Iris pigment epithelial cell (primary cell): ENCODE data around the gene LZTS2.
A peak's percentile ranks its signal among the peaks of the same experiment; 100 is the strongest.

ENCODE experiments used
- DNase-seq: peaks from one replicate; pipeline ENCODE4 v3.0.0-alpha.2; 2011; ENCODE audit warnings: low read depth

The LZTS2 gene

GRCh38 chr10:100998183-100998990, 1.2 kb upstream of the LZTS2 start:
- DNase-seq, result peak; percentile 76

- DNase-seq, result peak; percentile 60
Observed at GRCh38 chr10:100998991-100999741, 442 bp upstream of the LZTS2 start.

GRCh38 chr10:101000127-101000914, 713 bp downstream of the LZTS2 start:
- DNase-seq, result peak; percentile 37

DNA sequence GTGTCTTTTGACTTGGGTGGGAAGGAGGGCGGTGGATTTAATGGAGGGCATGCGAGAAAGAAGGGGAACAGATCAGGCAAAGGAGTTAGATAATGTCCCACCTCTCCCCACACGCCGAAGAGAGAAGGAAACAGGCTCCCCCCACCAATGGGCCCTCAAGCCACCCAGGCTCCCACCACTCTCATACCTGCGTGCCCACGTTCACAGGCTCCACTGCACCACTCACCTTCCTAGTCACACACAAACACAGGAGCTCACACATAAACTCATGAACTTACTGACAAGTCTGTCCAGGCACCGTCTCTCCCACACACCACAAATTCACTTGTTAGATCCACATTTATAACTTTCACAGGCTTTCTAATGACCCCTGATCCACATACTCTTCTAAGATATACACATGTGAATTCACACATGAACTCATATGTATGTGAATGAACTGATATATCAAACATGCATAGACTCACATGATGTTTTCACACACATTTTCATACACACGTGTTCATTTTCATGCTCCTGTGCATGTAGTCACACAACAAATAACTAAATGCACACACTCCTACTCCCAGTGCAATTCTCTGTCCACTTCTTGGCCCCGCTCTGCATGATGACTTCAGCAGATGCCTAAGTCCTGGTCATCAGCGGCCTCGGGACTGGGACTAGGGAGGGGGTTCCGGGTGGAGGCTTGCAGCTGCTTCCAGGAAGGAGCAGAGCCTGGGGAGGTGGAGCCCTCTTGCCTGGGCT, 1.5 kb downstream of the LZTS2 start:
- peak; percentile 95 for DNase-seq

- no peak for DNase-seq
Observed at GRCh38 chr10:101001659-101002035, 2.0 kb downstream of the LZTS2 start.

DNA sequence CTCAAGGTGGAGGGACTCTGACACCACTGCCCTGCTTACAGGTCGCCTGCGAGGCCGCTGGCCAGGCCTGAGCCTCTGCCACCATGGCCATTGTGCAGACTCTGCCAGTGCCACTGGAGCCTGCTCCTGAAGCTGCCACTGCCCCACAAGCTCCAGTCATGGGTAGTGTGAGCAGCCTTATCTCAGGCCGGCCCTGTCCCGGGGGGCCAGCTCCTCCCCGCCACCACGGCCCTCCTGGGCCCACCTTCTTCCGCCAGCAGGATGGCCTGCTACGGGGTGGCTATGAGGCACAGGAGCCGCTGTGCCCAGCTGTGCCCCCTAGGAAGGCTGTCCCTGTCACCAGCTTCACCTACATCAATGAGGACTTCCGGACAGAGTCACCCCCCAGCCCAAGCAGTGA, 2.8 kb downstream of the LZTS2 start:
- DNase-seq, result no peak

GRCh38 chr10:101003639-101004206, 4.1 kb downstream of the LZTS2 start:
- no peak for DNase-seq

DNA sequence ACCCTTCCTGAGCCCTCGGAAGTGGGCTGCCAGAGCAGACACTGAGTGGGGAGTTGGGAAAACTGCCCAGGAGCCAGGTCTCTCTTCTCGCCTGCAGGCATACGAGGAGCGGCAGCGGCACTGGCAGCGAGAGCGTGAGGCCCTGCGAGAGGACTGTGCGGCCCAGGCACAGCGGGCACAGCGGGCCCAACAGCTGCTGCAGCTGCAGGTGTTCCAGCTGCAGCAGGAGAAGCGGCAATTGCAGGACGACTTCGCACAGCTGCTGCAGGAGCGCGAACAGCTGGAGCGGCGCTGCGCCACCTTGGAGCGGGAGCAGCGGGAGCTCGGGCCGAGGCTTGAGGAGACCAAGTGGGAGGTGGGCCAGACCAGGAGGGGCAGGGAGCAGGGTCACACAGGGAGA, 5.8 kb downstream of the LZTS2 start:
- no peak for DNase-seq

GRCh38 chr10:101005869-101006567, 6.4 kb downstream of the LZTS2 start:
- no peak for DNase-seq

- no peak for DNase-seq
Observed at GRCh38 chr10:101006593-101007098, 7.0 kb downstream of the LZTS2 start.

GRCh38 chr10:101007099-101007711, 7.6 kb downstream of the LZTS2 start:
- peak; percentile 18 for DNase-seq

- no peak for DNase-seq
Observed at GRCh38 chr10:101007915-101008822, 8.6 kb downstream of the LZTS2 start.

GRCh38 chr10:101008823-101009423, 9.3 kb downstream of the LZTS2 start:
- no peak for DNase-seq

GRCh38 chr10:101010329-101010728, 10.7 kb downstream of the LZTS2 start:
- DNase-seq, result no peak

GRCh38 chr10:101011517-101012423, 12.2 kb downstream of the LZTS2 start:
- DNase-seq, result no peak

DNA sequence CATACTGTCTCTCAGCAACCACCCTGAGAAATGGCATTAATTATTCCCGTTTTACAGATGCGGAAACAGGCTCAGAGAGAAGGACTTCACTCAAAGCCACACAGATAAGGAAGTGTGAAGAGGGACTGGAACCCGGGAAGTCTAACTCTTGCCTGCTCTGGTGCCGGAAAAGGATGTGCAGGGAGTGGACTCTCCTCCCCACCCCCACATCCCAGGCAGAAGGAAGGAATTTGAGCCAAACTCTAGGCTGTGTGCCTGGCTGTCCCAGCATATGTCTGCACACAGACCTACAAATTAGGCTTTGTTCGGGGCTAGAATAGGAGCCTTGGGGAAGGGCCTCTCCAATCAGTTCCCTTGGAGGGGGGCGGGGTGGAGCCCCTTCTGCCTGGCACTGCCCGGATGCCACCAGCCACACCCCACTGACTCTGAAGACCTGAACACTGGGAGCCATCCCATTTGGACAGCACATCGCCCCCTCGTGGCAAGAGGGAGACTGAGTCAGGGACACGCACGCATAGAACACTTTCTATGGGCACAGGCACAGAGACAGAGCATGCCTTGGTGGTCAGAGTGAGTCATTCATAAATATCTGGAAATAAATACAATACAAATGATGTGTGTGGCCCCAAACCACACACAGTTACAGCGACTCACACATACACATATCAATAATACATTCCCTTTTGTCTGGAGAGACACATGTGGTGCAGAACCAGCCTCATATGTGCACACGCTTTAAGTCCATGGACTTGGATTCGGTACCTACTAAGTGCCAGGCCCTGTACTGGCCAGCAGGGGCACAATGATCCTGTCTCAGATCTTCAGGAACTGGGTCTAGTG, 13.1 kb downstream of the LZTS2 start:
- DNase-seq, result peak; percentile 88

GRCh38 chr10:101013365-101013825, 13.8 kb downstream of the LZTS2 start:
- no peak for DNase-seq
